ENCODE data around the gene SCAPER.
"Not testable (repeated sequence)": the region's sequence is repeated elsewhere in the genome, so short reads cannot be mapped to it uniquely, and the experiment has no call there.

The SCAPER gene

DNA sequence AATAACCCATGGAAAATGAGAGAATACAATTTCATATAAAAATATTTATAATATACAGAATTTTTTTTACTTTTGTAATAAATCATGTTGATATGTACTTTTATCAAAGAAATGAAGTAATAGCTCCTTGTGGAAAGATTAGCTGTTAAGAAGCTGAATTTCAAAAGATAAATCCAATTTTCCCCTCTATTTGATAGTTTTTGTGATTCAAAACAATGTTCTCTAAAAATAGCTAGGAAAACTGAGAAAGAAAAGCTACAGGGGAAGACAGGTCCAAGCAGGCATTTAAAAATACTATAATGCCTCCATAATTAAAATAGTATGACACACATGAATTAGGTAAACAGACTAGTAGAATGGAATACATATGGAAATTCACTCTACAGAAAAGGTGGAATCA lies 44.9 kb downstream of the SCAPER start:
- no peak for DNase-seq

DNA sequence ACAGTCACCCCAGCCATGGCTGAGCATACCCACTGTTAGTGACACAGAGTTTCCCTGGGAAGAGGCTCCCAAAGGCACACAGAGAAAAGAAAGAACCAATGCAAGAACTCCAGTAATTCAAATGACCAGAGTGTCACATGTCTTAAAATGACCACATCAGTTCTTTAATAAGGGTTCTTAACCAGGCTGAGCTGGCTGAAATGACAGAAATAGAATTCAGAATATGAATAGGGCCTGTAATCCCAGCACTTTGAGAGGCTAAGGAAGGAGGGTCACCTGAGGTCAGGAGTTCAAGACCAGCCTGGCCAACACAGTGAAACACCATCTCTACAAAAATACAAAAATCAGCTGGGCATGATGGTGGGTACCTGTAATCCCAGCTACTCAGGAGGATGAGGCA lies 54.8 kb downstream of the SCAPER start:
- not testable (repeated sequence) for DNase-seq

DNA sequence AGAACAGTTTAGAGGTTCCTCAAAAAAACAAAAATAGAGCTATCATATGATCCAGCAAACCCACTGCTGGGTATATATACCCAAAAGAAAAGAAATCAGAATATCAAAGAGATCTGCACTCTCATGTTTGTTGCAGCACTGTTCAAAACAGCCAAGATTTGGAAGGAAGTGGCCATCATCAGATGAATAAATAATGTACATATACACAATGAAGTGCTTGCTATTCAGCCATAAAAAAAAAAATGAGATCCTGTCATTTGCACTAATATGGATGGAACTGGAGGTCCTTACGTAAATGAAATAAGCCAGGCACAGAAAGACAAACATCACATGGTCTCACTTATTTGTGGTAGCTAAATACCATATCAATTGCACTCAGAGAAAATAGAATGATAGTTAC lies 58.4 kb downstream of the SCAPER start:
- DNase-seq, result no peak

GRCh38 chr15:76844096-76844495 lies 61.0 kb downstream of the SCAPER start:
- DNase-seq, result no peak

DNA sequence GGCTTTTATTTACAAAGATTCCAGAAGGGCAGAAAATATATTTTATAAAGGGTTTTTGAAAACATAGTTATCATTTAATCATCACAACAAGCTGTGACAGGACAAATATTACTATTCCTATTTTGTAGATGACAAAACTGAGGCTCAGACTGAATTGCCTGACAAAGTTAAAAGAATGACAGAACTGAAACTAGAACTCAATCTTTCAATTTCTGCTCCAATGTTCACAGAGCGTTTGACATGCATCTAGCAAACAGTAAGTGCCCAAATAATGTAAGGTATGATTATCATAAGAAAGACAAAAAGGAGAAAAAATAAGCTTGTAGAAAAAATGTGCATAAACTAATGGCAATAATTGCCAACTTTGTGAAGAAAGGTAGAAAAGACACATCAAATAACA lies 61.9 kb downstream of the SCAPER start:
- no peak for DNase-seq

- no peak for DNase-seq
Measured at GRCh38 chr15:76840830-76841460, 64.2 kb downstream of the SCAPER start.

- DNase-seq, result no peak
Measured at GRCh38 chr15:76839173-76839572, 66.0 kb downstream of the SCAPER start.

DNA sequence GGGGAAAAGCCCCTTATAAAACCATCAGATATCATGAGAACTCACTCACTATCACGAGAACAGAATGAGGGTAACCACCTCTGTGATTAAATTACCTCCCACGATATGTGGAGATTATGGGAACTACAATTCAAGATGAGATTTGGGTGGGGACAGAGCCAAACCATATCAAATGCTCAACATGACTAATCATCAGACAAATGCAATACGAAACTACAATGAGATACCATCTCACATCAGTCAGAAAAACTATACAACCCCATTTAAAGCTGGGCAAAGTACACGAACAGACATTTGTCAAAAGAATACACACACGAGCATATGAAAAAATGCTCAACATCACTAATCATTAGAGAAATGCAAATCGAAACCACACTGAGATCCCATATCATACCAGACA lies 67.7 kb downstream of the SCAPER start:
- DNase-seq, result no peak

- DNase-seq, result no peak
Measured at GRCh38 chr15:76829939-76830338, 75.2 kb downstream of the SCAPER start.

- DNase-seq, result no peak
Measured at GRCh38 chr15:76823890-76824289, 81.2 kb downstream of the SCAPER start.

DNA sequence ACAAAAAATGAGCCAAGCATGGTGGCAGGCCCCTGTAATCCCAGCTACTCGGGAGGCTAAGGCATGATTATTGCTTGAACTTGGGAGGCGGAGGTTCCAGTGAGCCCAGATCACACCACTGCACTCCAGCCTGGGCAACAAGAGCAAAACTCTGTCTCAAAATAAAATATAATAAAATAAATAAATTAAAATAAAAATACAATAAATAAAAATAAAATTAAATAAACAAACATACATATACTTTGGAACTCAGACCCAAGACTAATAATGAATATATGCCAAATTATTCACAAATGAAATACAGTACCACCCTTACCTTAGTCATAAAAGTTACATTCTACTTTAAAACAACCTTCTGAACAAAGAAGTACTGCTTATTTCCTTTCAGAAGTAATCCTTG lies 81.8 kb downstream of the SCAPER start:
- DNase-seq, result no peak

DNA sequence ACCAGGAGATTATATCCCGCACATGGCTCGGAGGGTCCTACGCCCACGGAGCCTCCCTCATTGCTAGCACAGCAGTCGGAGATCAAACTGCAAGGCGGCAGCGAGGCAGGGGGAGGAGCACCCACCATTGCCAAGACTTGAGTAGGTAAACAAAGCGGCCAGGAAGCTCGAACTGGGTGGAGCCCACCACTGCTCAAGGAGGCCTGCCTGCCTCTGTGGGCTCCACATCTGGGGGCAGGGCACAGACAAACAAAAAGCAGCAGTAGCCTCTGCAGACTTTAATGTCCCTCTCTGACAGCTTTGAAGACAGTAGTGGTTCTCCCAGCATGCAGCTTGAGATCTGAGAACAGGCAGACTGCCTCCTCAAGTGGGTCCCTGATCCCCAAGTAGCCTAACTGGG lies 86.2 kb downstream of the SCAPER start:
- peak; percentile 12 for DNase-seq

GRCh38 chr15:76815421-76815820 lies 89.7 kb downstream of the SCAPER start:
- DNase-seq, result no peak

- no peak for DNase-seq
Measured at GRCh38 chr15:76812381-76812780, 92.8 kb downstream of the SCAPER start.

GRCh38 chr15:76809412-76810103 lies 95.6 kb downstream of the SCAPER start:
- DNase-seq, result no peak

DNA sequence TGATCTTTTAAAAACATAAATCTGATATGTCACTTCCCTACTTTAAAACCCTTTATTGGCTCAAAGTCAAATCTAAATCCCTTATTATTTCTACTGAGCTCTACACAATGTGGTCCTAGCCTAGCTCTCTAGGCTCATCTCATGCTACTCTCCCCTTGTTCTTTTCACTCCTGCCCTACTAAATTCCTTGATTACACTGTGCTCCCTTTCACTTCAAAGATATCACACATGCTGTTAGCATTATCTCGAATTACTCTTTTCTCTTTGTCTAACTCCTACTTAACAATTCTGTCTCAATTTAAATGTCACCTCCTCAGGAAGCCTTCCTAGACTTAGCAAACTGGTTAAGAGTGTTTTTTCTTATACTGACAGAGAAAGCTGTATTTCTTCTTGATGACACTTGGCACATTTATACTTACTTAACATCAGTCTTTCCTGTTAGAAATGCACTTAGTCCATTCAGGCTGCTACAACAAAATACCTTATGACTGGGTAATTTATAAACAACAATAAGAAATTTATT lies 102.0 kb downstream of the SCAPER start:
- DNase-seq, result no peak

DNA sequence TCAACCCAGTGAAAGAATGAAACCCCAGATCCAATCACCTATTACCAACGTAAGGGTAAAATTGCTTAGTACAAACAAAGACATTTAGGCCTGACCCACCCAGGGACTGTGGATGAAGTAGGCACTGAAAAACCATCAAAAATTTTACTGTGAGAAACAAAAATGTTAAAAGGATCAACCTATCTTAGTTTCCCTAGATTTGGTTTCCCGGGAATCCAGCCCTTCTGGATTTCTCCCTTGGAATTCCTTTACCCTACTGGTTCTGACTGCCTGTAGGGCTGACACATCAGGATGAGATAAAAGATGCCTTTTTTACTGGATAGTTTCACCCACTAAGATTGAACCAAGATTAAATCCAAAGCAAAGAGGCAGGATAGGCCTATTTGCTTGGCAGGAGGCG lies 102.7 kb downstream of the SCAPER start:
- no peak for DNase-seq

GRCh38 chr15:76799760-76800159 lies 105.4 kb downstream of the SCAPER start:
- no peak for DNase-seq

DNA sequence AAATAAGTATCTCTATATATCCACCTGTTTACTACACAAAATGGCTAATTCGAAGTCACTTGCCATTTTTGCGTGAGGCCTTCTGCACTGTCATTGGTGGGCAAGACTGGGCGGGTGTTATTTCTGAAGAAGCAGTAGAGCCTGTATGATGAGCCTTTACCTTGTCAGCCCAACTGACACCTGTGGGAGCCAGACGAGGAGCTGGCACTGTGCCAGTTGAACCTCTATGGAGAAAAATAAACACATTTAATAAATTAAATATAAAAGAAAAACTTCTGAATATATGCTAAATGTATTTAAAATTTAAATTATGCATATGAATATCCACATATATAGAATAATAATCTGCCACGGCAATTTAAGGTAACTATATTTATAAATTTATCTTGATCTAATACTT lies 109.9 kb downstream of the SCAPER start:
- no peak for DNase-seq

- DNase-seq, result no peak
Measured at GRCh38 chr15:76793162-76793561, 112.0 kb downstream of the SCAPER start.

- DNase-seq, result no peak
Measured at GRCh38 chr15:76791511-76791910, 113.6 kb downstream of the SCAPER start.

- DNase-seq, result no peak
Measured at GRCh38 chr15:76787273-76787672, 117.9 kb downstream of the SCAPER start.

DNA sequence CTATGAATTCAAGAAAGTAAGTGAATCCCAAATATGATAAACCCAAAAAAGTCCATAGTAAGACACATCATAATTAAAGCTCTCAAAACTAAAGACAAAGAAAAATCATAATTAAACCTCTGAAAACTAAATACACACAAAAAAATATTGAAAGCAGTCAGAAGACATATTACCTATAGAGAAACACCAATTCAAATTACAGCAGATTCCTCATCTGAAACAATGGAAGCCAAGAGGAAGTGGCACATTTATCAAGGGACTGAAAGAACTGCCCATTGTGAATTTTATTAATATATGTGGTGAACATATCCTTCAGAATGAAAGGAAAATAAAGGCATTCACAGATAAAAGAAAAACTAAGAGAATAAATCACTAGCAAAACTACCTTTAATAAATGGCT lies 128.2 kb downstream of the SCAPER start:
- DNase-seq, result no peak

- DNase-seq, result no peak
Measured at GRCh38 chr15:76776480-76776879, 128.7 kb downstream of the SCAPER start.

GRCh38 chr15:76773234-76773633 lies 131.9 kb downstream of the SCAPER start:
- DNase-seq, result no peak
